Mesothelial cell of epicardium (in vitro differentiated cells): ENCODE data around the gene TTC39A. TPM values are rescaled to one million over a fixed set of nuclear protein-coding genes. Genes with fewer than 3 reads are reported as not detected.
"Not testable (repeated sequence)": the region's sequence is repeated elsewhere in the genome, so short reads cannot be mapped to it uniquely, and the experiment has no call there.

ENCODE experiments used
- DNase-seq, 2 experiments: peaks; one replicate each; pipeline ENCODE4 v3.0.0; 2021; ENCODE audit warnings: low spot score in 2 of 2; ENCODE audit not compliant: unreplicated experiment in 2 of 2
- H3K27ac Mint-ChIP-seq: 2 replicates; pipeline ENCODE4 v1.8.0; 2021; ENCODE audit warnings: mixed read lengths
- H3K27me3 Mint-ChIP-seq: 2 replicates; pipeline ENCODE4 v1.8.0; 2021; ENCODE audit warnings: low read depth, mixed read lengths
- H3K36me3 Mint-ChIP-seq: 2 replicates; pipeline ENCODE4 v1.8.0; 2021; ENCODE audit warnings: mixed read lengths
- H3K4me1 Mint-ChIP-seq: 2 replicates; pipeline ENCODE4 v1.8.0; 2021; ENCODE audit warnings: mixed read lengths
- H3K4me3 Mint-ChIP-seq: 2 replicates; pipeline ENCODE4 v1.8.0; 2021; ENCODE audit warnings: mild to moderate bottlenecking, moderate library complexity, mixed read lengths
- H3K9me3 Mint-ChIP-seq: 2 replicates; pipeline ENCODE4 v1.8.0; 2021; ENCODE audit warnings: mixed read lengths
- CTCF ChIP-seq: fragments of 200-600 bp; sonication (generic); IDR thresholded peaks from one replicate; pipeline ENCODE4 v1.5.0; 2021; ENCODE audit warnings: antibody characterized with exemption; ENCODE audit not compliant: unreplicated experiment
- total RNA-seq: library from RNA; stranded (reverse); gene quantifications from 3 replicates; pipeline ENCODE4 v1.2.1, GENCODE V29; 2021

Gene TTC39A
- total RNA-seq, 1 donor from 2014 or later, result 8.0 TPM

GRCh38 chr1:51263147-51263877 lies 67.0 kb downstream of the TTC39A start:
- Mint-ChIP-seq H3K4me3 (no peak overlapping the region), H3K4me1 (peaks cover 41% of the 10 kb centered on the region), H3K27ac (no peak overlapping the region), H3K9me3 (no peaks in the 10 kb centered on the region), H3K36me3 (no peaks in the 10 kb centered on the region), H3K27me3 (no peaks in the 10 kb centered on the region)
- no peak for DNase-seq
- no peak for TF ChIP-seq CTCF

GRCh38 chr1:51255331-51255730 lies 75.0 kb downstream of the TTC39A start:
- Mint-ChIP-seq H3K9me3 (peaks cover 3% of the 10 kb centered on the region), H3K4me3 (no peak overlapping the region), H3K27ac (no peak overlapping the region), H3K36me3 (peaks cover 2% of the 10 kb centered on the region), H3K4me1 (peaks cover 14% of the 10 kb centered on the region), H3K27me3 (no peaks in the 10 kb centered on the region)
- no peak for DNase-seq
- no peak for TF ChIP-seq CTCF

DNA sequence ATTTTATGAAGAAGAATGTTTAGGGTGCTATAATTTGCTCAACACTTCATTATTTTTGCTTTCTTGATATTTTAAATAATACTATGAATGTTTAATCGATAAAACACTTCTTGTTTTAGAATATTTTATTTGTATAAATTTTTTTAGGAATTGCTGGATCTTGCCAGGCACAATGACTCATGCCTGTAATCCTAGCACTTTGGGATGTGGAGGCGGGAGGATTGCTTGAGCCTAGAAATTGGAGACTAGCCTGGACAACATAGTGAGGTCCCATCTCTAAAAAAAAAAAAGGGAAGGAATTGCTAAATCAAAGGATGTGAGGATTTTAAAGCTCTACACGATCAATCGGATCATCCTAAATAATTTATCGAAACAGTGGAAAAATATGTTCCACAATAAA lies 76.7 kb downstream of the TTC39A start:
- no peaks in the 10 kb centered on the region for H3K4me1 Mint-ChIP-seq
- no peaks in the 10 kb centered on the region for H3K27me3 Mint-ChIP-seq
- H3K27ac Mint-ChIP-seq, result no peak overlapping the region
- H3K4me3 Mint-ChIP-seq, result no peak overlapping the region
- no peak for TF ChIP-seq CTCF
- no peak for DNase-seq
- H3K9me3 Mint-ChIP-seq, result peaks cover 3% of the 10 kb centered on the region
- peaks cover 2% of the 10 kb centered on the region for H3K36me3 Mint-ChIP-seq

DNA sequence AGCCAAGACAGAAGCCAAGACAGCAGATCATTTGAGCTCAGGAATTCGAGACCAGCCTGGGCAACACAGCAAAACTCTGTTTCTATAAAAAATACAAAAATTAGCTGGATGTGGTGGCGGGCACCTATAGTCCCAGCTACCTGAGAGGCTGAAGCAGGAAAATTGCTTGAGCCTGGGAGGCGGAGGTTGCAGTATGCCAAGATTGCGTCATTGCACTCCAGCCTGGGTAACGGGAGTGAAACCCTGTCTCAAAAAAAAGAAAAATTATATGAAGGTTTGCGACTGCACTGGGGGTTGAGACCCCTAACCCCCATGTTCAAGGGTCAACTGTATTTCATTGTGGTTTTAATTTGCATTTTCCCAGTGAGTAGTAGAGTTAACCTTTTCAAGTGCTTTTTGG lies 78.0 kb downstream of the TTC39A start:
- H3K36me3 Mint-ChIP-seq, result peaks cover 2% of the 10 kb centered on the region
- H3K27me3 Mint-ChIP-seq, result no peaks in the 10 kb centered on the region
- H3K4me3 Mint-ChIP-seq, result no peak overlapping the region
- no peak for TF ChIP-seq CTCF
- no peak for DNase-seq
- H3K27ac Mint-ChIP-seq, result no peak overlapping the region
- peaks cover 3% of the 10 kb centered on the region for H3K9me3 Mint-ChIP-seq
- no peaks in the 10 kb centered on the region for H3K4me1 Mint-ChIP-seq

DNA sequence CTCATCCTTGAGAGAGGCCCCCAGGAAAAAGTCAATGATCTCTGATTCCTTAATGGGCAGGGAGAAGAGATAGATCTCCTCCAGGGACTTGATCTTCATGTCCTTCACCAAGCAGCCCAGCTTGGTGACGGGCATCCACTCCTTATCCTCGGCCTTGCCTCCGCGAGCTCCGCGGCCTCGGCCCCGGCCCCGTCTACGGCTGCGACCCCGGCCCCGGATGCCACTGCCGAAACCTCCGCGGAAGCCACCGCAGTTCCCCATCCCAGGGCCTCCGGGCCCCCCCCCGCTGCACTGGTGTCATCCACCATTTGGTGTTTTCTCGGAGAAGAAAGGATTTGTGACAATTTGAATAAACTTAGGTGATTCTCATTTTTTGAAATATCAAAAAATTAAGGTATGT lies 79.2 kb downstream of the TTC39A start:
- DNase-seq, H3K9me3 Mint-ChIP-seq, H3K4me3 Mint-ChIP-seq, H3K4me1 Mint-ChIP-seq, H3K27me3 Mint-ChIP-seq, H3K36me3 Mint-ChIP-seq, H3K27ac Mint-ChIP-seq: not testable (repeated sequence)

DNA sequence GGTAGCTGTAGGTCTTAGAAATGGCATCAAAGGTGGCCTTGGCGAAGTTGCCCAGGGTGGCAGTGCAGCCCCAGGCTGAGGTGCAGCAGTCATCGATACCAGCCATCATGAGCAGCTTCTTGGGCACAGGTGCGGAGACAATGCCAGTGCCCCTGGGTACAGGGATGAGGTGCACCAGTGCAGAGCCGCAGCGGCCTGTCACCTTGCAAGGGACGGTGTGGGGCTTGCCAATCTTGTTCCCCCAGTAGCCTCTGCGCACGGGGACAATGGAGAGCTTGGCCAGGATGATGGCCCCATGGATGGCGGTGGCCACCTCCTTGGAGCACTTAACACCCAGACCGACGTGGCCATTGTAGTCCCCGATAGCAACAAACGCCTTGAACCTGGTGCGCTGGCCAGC lies 79.6 kb downstream of the TTC39A start:
- not testable (repeated sequence) for H3K27ac Mint-ChIP-seq, H3K4me3 Mint-ChIP-seq, H3K27me3 Mint-ChIP-seq, DNase-seq, H3K4me1 Mint-ChIP-seq, H3K9me3 Mint-ChIP-seq, H3K36me3 Mint-ChIP-seq

DNA sequence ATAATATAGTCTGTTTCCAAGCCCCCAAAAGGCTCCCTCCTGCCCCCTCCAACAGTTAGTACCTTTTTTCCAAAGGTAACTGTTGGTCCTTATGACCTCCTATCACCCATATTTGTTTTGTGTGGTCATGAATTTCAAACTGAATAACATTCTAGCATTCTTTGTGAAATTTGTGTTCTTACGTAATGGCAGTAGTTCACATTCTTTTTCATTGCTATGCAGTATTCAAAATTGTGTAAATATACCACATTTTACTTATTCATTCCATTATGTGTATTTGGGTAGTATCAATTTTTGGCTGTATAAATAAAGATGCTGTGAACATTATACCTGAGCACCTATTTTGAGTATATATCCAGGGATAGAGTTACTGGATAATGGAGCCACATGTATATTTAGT lies 80.9 kb downstream of the TTC39A start:
- Mint-ChIP-seq H3K27ac (no peak overlapping the region), H3K4me1 (peaks cover 2% of the 10 kb centered on the region)

More for the DNA sequence above, 80.9 kb downstream of the TTC39A start:
- H3K27me3 Mint-ChIP-seq, result no peaks in the 10 kb centered on the region
- DNase-seq, result no peak
- peaks cover 3% of the 10 kb centered on the region for H3K9me3 Mint-ChIP-seq
- peaks cover 2% of the 10 kb centered on the region for H3K36me3 Mint-ChIP-seq
- no peak overlapping the region for H3K4me3 Mint-ChIP-seq
- no peak for TF ChIP-seq CTCF
